Measurements from ENCODE around the gene CARD11. TPM values are rescaled to one million over a fixed set of nuclear protein-coding genes. Genes with fewer than 3 reads are reported as not detected.
"Not testable (repeated sequence)": the region's sequence is repeated elsewhere in the genome, so short reads cannot be mapped to it uniquely, and the experiment has no call there.

The CARD11 gene
- total RNA-seq, 1 donor from 2014 or later = 0.80 TPM

GRCh38 chr7:3063016-3063753, 19.5 kb upstream of the CARD11 start:
- no peak for ATAC-seq

- ATAC-seq = no peak
Observed at GRCh38 chr7:3057066-3057420, 13.4 kb upstream of the CARD11 start.

- ATAC-seq = no peak
Observed at GRCh38 chr7:3056234-3057065, 12.8 kb upstream of the CARD11 start.

- ATAC-seq = no peak
Observed at GRCh38 chr7:3055626-3056025, 12.0 kb upstream of the CARD11 start.

GRCh38 chr7:3042861-3043489, 692 bp downstream of the CARD11 start:
- ATAC-seq = peak; percentile 59

GRCh38 chr7:3041986-3042675, 1.5 kb downstream of the CARD11 start:
- ATAC-seq = no peak

GRCh38 chr7:3039787-3040186, 3.9 kb downstream of the CARD11 start:
- no peak for ATAC-seq

- not testable (repeated sequence) for ATAC-seq
Observed at GRCh38 chr7:3038011-3038410, 5.7 kb downstream of the CARD11 start.

GRCh38 chr7:3037259-3037658, 6.4 kb downstream of the CARD11 start:
- ATAC-seq = no peak

- ATAC-seq = no peak
Observed at GRCh38 chr7:3034591-3035150, 9.0 kb downstream of the CARD11 start.

- no peak for ATAC-seq
Observed at GRCh38 chr7:3033581-3033980, 10.1 kb downstream of the CARD11 start.

GRCh38 chr7:3033136-3033535, 10.5 kb downstream of the CARD11 start:
- ATAC-seq = no peak

GRCh38 chr7:3032256-3032655, 11.4 kb downstream of the CARD11 start:
- ATAC-seq = no peak

GRCh38 chr7:3029138-3029537, 14.5 kb downstream of the CARD11 start:
- ATAC-seq = no peak

GRCh38 chr7:3028758-3029093, 14.9 kb downstream of the CARD11 start:
- no peak for ATAC-seq

GRCh38 chr7:3028071-3028757, 15.5 kb downstream of the CARD11 start:
- peak; percentile 86 for ATAC-seq

GRCh38 chr7:3027005-3027845, 16.4 kb downstream of the CARD11 start:
- no peak for ATAC-seq

GRCh38 chr7:3025616-3026015, 18.1 kb downstream of the CARD11 start:
- ATAC-seq = no peak

- ATAC-seq = no peak
Observed at GRCh38 chr7:3021825-3022224, 21.8 kb downstream of the CARD11 start.

GRCh38 chr7:3021224-3021623, 22.4 kb downstream of the CARD11 start:
- not testable (repeated sequence) for ATAC-seq

- ATAC-seq = no peak
Observed at GRCh38 chr7:3020416-3020815, 23.3 kb downstream of the CARD11 start.

Measured in esophagus mucosa (tissue), 1 donor.